Esophagus (tissue), 2 donors: ENCODE measurements around the gene B9D1. TPM values are rescaled to one million over a fixed set of nuclear protein-coding genes. Genes with fewer than 3 reads are reported as not detected.

Experiments
- H3K27ac ChIP-seq, 2 donors: one replicate each; pipeline ENCODE4 v1.5.1; 2013; ENCODE audit warnings: low read depth in 2 of 2, mild to moderate bottlenecking in 2 of 2, inconsistent platforms in 1 of 2, low read length in 1 of 2, moderate library complexity in 1 of 2
- H3K27me3 ChIP-seq, 2 donors: one replicate each; pipeline ENCODE4 v1.6.1; 2013; ENCODE audit warnings: low read length in 2 of 2, control low read depth in 1 of 2, mild to moderate bottlenecking in 1 of 2; ENCODE audit not compliant: insufficient read depth in 2 of 2, control insufficient read depth in 1 of 2
- H3K36me3 ChIP-seq, 2 donors: one replicate each; pipeline ENCODE4 v1.6.1; 2013; ENCODE audit warnings: low read length in 1 of 2; ENCODE audit not compliant: control insufficient read depth in 2 of 2, insufficient read depth in 2 of 2
- H3K4me1 ChIP-seq, 2 donors: one replicate each; pipeline ENCODE4 v1.6.1; 2013; ENCODE audit warnings: low read length in 1 of 2; ENCODE audit not compliant: control insufficient read depth in 2 of 2, insufficient read depth in 2 of 2
- H3K4me3 ChIP-seq, 2 donors: one replicate each; pipeline ENCODE4 v1.5.1; 2013; ENCODE audit warnings: low read length in 2 of 2, mild to moderate bottlenecking in 2 of 2, low read depth in 1 of 2, moderate library complexity in 1 of 2
- H3K9me3 ChIP-seq, 2 donors: one replicate each; pipeline ENCODE4 v1.6.1; 2013; ENCODE audit warnings: mild to moderate bottlenecking in 2 of 2, low read depth in 1 of 2, low read length in 1 of 2, moderate library complexity in 1 of 2; ENCODE audit not compliant: control insufficient read depth in 2 of 2, insufficient read depth in 1 of 2
- WGBS, 2 donors: extraction: QIAGEN DNeasy Blood & Tissue Kit; methylation state at CpG; one replicate each; pipeline ENCODE4 v1.1.7; 2013; 5-methylcytosine and 5-hydroxymethylcytosine counted together
- polyA plus RNA-seq, 2 donors: library from polyadenylated mRNA; stranded (reverse); fragments of 200-250 nt; gene quantifications; one replicate each; pipeline ENCODE4 v1.2.3, GENCODE V29; 2013
- donor health status: healthy with polysubstance abuse.
- donor health status: Bipolar disorder and iron deficiency.

Gene B9D1
- polyA plus RNA-seq, 2 donors: 8.2 to 11.5 TPM

DNA sequence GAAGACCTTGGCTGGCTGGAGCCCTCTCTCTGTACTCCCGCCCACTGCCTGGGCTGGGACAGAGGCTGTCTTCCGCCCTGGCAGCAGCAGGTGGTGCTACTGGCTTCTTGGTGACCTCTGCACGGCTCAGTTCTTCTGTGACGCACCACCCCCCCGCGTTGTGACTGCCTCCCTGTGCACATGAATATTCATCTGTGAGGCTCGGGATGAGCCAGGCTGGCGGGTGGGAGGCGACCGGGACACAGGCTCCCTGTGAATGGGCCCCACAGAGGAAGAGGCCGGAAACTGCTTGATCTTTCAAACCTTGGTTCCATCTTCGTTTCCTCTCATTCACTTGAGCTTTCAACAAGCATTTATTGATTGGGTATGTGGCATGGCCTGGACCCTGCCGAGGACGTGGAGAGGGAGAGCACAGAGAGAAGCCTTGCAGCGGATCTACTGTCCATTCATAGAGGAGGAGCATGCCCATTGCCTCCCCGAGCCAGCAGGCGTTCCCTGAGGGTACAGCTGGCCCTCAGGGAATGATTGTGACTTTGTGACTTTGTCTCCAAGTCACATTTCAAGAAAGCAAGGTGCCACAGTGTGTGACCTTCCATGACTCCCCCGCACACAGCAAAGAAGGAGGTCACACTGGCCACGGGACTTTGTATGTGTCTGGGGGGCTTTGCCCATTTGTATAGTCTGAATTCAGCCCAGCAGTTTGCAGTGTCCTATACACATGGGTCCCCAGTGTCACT, 45.0 kb downstream of the B9D1 start:
- peaks cover 15 to 25% of the 10 kb centered on the region in 2 donors for H3K36me3 ChIP-seq
- H3K27me3 ChIP-seq: no peaks in the 10 kb centered on the region
- H3K4me3 ChIP-seq: no peak overlapping the region

DNA sequence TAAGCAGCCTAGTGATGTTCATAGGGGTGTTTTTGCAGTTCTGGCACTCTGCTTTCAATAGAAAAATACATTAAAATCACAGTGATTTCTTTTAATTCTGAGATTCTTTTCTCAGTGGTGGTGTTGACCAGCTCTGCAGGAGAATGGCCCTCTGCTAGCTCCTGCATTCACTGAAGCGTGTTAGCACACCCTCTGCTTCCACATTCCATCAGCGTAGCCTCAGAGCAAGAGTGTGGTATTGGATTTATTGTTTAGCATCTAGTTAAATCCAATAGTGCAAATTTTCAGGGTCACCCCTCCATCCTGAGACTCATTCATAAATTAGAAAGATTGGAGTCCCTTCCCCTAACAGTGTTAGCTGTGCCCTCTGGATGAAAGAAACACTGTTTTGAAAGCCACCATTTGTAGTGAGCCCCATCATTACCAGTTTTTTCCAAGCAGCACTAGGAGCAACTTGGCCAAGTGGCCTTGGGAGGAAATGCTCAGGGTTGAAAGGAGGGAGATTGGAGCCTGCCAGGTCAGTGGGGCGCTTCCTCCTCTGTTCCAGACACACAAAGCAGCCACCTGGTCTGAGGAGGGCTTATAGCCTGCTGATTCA, 45.7 kb downstream of the B9D1 start:
- Histone ChIP-seq H3K27ac (peak overlapping the region; percentile 40 to 57), H3K27me3 (no peaks in the 10 kb centered on the region), H3K9me3 (no peaks in the 10 kb centered on the region), H3K36me3 (peaks cover 15 to 29% of the 10 kb centered on the region in 2 donors), H3K4me3 (no peak overlapping the region), H3K4me1 (peaks cover 0 to 6% of the 10 kb centered on the region in 2 donors)
- 75 to 81% methylated on average over 3 of the region's 3 CpGs for WGBS, 2 donors

More for the DNA sequence above, 45.0 kb downstream of the B9D1 start:
- no peaks in the 10 kb centered on the region for H3K9me3 ChIP-seq
- H3K27ac ChIP-seq: peak overlapping the region; percentile 40 to 57
- H3K4me1 ChIP-seq: peaks cover 0 to 6% of the 10 kb centered on the region in 2 donors
- WGBS, 2 donors: 57 to 59% methylated on average over 19 of the region's 19 CpGs

DNA sequence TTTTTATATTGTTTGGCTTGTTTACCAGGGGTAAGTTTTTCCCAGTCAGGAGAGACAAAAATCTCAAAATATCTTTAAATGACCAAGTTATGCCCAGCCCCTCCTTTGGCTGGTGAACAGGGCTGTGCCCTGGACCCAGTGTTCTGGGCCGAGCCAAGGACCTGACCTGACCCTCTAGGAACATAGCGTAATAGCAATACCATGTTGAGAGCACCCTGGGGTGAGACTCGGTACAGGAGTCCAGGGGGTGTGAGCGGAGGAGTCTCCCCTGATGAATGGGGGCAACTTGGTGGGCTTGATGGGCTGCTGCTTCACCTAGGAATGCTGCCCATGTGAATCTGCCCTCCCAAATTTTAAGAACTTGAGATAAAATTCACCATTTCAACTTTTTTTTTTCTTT, 47.4 kb downstream of the B9D1 start:
- Histone ChIP-seq H3K4me3 (no peak overlapping the region), H3K27me3 (no peaks in the 10 kb centered on the region), H3K36me3 (peaks cover 12 to 31% of the 10 kb centered on the region in 2 donors), H3K9me3 (no peaks in the 10 kb centered on the region), H3K4me1 (peaks cover 0 to 6% of the 10 kb centered on the region in 2 donors), H3K27ac (no peak overlapping the region)
- WGBS, 2 donors: 92 to 93% methylated on average over 4 of the region's 4 CpGs

DNA sequence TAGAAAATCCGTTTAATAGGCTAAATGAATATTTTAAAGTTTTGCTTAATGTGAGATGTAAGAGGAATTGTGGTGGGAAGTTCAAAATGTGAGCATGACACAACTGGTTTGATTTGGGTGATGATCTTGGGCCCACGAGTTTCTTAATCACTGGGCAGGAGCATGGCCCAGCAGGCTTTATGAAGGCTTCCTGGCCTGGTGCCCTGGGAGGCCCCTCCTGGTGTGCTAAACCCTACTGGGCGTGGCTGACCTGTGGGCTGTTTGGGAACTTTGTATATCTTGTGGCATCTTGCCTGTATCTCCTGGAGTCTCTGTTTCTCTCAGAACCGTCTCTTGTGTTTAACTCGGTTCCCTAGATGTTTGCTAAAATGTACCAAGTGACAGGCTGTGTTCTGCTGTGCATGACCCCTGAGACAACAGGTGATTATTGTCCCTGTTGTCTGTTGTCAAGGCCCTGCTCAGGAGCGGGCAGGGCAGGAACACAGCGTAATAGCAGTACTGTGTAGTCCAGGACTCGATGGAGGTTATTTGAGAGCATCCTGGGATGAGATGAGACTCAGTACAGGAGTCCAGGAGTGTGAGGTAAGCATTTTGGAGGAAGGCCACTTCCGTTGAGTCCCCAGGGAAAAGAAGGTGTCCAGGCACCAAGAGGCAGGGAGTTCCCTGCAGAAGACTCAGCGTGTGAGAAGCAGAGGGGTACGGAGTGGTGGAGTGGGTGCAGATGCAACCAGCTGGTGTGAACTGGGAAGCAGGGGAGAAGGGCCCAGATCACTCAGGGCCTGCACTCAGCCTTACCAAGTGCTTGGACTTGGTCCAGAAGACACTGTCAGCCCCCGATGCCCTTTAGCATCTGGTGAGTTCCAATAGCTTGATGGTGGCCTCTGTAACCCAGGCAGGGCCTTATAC, 48.5 kb downstream of the B9D1 start:
- H3K27ac ChIP-seq: no peak overlapping the region
- WGBS, 2 donors: 58 to 77% methylated on average over 12 of the region's 12 CpGs

DNA sequence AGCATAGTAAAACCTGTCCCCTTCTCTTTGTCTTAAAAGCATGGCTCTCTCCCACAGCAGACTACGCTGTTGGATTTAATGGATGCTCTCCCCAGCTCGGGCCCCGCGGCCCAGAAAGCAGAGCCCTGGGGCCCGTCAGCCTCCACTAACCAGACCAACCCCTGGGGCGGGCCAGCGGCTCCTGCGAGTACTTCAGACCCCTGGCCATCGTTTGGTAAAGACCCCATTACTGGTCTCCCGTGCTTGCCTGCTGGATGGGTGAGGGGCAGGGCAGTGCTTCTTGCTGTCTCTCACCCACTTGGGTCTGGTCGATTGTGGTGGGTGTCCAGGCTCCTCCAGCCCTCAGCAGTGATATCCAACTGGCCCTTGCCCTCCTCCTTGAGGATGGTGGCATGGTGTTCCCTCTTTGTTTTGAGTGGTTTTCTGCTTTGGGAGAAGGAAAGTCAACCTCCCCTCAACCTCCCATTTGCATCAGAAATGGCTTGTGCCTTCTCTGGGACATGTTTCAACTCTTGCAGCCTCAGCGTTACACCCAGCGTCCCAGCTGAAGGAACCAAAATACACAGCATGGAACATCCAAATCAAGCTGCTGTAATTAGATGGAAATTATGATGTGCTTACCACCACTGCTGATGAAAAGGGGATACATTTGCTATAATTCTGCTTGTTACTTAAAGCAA, 49.3 kb downstream of the B9D1 start:
- Histone ChIP-seq H3K4me3 (no peak overlapping the region), H3K27me3 (no peaks in the 10 kb centered on the region), H3K4me1 (peaks cover 0 to 6% of the 10 kb centered on the region in 2 donors), H3K27ac (peak overlapping the region in 1 of 2 donors; percentile 1), H3K9me3 (no peaks in the 10 kb centered on the region), H3K36me3 (peaks cover 11 to 33% of the 10 kb centered on the region in 2 donors)
- WGBS, 2 donors: 90 to 91% methylated on average over 13 of the region's 13 CpGs

More for the DNA sequence above, 48.5 kb downstream of the B9D1 start:
- no peaks in the 10 kb centered on the region for H3K27me3 ChIP-seq
- no peaks in the 10 kb centered on the region for H3K9me3 ChIP-seq
- peaks cover 0 to 6% of the 10 kb centered on the region in 2 donors for H3K4me1 ChIP-seq
- no peak overlapping the region for H3K4me3 ChIP-seq
- peaks cover 11 to 33% of the 10 kb centered on the region in 2 donors for H3K36me3 ChIP-seq

DNA sequence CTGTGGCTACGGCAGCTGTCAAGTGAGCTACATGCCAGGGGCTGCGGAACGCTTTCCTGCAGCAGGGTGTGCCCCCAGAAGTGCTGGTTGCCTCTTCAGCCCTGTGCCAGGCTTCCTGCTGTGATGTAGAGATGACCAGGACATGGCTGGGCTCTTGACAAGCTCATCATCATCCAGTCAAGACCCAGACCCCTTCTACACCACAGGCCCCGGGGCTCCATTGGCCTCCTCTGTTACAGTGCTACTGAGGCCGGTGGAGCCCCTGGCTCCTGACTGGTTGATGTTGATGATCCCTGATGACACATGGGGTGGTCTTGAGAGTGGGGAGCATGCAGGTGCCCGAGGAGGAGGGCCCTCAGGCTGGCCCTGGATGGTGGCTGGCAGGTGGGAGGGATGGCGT, 50.1 kb downstream of the B9D1 start:
- peaks cover 11 to 33% of the 10 kb centered on the region in 2 donors for H3K36me3 ChIP-seq
- no peak overlapping the region for H3K4me3 ChIP-seq
- peak overlapping the region in 1 of 2 donors; percentile 28 for H3K27ac ChIP-seq
- no peaks in the 10 kb centered on the region for H3K9me3 ChIP-seq
- H3K4me1 ChIP-seq: peaks cover 0 to 6% of the 10 kb centered on the region in 2 donors
- 92 to 95% methylated on average over 7 of the region's 7 CpGs for WGBS, 2 donors
- no peaks in the 10 kb centered on the region for H3K27me3 ChIP-seq

DNA sequence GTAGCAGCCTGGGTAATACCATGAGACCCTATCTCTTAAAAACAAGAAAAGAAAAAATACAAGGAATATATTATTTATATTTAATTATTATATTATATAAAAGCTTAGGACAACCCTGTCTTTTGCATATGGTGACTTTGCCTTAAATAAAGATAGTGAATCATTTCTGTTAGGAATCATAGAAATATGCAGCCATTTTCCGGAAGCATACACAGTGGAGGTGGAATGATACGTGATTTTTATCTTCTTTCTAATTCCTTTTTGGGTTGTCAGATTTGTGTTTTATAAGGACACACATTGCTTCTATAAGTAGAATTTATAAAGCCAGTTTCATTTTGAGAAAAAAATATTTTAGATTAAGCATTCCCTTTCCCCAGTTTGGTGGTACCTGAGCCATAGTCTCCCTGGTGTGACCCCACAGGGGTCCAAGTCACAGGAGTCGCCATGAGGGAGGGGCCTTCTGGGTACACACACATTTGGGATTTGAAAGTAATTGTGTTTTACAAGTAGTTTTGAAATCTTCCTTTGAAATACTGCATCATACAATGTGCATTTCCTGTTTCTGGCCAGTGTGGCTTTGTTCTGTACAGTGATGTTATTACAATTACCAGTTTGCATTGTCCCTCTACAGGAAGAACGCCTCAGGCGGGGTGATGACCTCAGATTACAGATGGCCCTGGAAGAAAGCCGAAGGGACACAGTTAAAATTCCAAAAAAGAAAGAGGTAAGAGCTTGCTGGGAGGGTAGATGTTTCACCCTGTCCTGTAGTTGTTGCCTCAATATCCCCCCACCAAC, 50.9 kb downstream of the B9D1 start:
- H3K4me3 ChIP-seq: no peak overlapping the region
- WGBS, 2 donors: 75 to 76% methylated on average over 6 of the region's 6 CpGs
- H3K4me1 ChIP-seq: peaks cover 0 to 6% of the 10 kb centered on the region in 2 donors
- no peaks in the 10 kb centered on the region for H3K27me3 ChIP-seq
- H3K36me3 ChIP-seq: peaks cover 8 to 31% of the 10 kb centered on the region in 2 donors
- no peaks in the 10 kb centered on the region for H3K9me3 ChIP-seq
- peak overlapping the region in 1 of 2 donors; percentile 28 for H3K27ac ChIP-seq

DNA sequence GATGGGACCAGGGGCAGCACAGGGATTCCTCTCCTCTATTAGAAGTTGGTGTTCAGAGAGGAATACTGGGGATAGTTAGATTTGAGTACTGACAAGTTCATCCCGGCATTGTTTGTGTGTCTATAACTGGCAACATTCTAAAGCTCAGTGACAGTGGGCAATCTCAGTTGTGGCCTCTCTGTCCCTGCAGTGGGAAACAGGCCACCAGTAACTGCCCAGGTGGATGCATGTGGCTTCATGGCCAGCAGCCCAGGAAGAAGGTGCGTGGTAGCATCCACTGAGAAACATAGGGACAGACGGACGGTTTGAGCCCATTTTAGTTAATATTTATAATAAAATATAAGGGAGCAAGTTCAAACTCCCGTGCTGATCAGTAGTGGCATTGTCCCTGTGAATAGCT, 51.5 kb downstream of the B9D1 start:
- H3K36me3 ChIP-seq: peaks cover 8 to 33% of the 10 kb centered on the region in 2 donors
- WGBS, 2 donors: 93 to 96% methylated on average over 5 of the region's 5 CpGs
- no peak overlapping the region for H3K27ac ChIP-seq
- H3K9me3 ChIP-seq: no peaks in the 10 kb centered on the region
- no peak overlapping the region for H3K4me3 ChIP-seq
- peaks cover 2 to 4% of the 10 kb centered on the region in 2 donors for H3K4me1 ChIP-seq
- no peaks in the 10 kb centered on the region for H3K27me3 ChIP-seq
